Mucosa of descending colon (tissue), 3 donors: ENCODE results near the gene SIAH3. TPM values are rescaled to one million over a fixed set of nuclear protein-coding genes. Genes with fewer than 3 reads are reported as not detected.
"Not testable (repeated sequence)": the region's sequence is repeated elsewhere in the genome, so short reads cannot be mapped to it uniquely, and the experiment has no call there.

Experiments
- ATAC-seq: fragments of 200-7000 bp; cut with Tn5 transposase; one replicate; pipeline ENCODE4 v1.9.1; 2020; ENCODE audit warnings: mild to moderate bottlenecking, moderate library complexity
- DNase-seq, 3 donors: peaks; one replicate each; pipeline ENCODE4 v3.0.0-alpha.2; 2020
- H3K36me3 ChIP-seq: fragments of 200-600 bp; one replicate; pipeline ENCODE4 v1.8.0; 2021; ENCODE audit warnings: low read depth, mild to moderate bottlenecking
- H3K4me1 ChIP-seq: fragments of 200-600 bp; one replicate; pipeline ENCODE4 v1.8.0; 2021; ENCODE audit warnings: low read depth, mild to moderate bottlenecking
- H3K4me3 ChIP-seq: fragments of 200-600 bp; one replicate; pipeline ENCODE4 v1.8.0; 2021; ENCODE audit warnings: mild to moderate bottlenecking
- H3K9me3 ChIP-seq: fragments of 200-600 bp; one replicate; pipeline ENCODE4 v1.8.0; 2021; ENCODE audit warnings: mild to moderate bottlenecking
- CTCF ChIP-seq: fragments of 200-600 bp; IDR thresholded peaks from one replicate; pipeline ENCODE4 v1.8.0; 2022; ENCODE audit warnings: antibody characterized with exemption, mild to moderate bottlenecking
- intact Hi-C, 2 donors: fragments of 100-400 bp; cut with DNase I in 1 of 2; cut with micrococcal nuclease in 1 of 2; formaldehyde crosslinking; loops; one replicate each; pipeline versions ENCODE4 v1.11.0 to v1.11.1; 2022; cut with DNase I, micrococcal nuclease
- total RNA-seq, 3 donors: library from RNA; stranded (reverse); fragmentation: NEBNext Ultra II Directional in 2 of 3; extraction: Animal tissue kit (Norgen Biotek cat#: 25700) in 2 of 3; gene quantifications; one replicate each; pipeline versions ENCODE4 v1.2.1 to v1.2.4, GENCODE V29; 2021 to 2023
- donor health status: DM: no; HTN: no; CAD: no; lungs with moderate emphysema.
- donor health status: DM: no; HTN: no; CAD: no.
- donor health status: DM: no; HTN: yes; CAD: no.

SIAH3 gene
- total RNA-seq, 3 donors from 2014 or later, result 0.05 to 0.06 (median 0.06) TPM

DNA sequence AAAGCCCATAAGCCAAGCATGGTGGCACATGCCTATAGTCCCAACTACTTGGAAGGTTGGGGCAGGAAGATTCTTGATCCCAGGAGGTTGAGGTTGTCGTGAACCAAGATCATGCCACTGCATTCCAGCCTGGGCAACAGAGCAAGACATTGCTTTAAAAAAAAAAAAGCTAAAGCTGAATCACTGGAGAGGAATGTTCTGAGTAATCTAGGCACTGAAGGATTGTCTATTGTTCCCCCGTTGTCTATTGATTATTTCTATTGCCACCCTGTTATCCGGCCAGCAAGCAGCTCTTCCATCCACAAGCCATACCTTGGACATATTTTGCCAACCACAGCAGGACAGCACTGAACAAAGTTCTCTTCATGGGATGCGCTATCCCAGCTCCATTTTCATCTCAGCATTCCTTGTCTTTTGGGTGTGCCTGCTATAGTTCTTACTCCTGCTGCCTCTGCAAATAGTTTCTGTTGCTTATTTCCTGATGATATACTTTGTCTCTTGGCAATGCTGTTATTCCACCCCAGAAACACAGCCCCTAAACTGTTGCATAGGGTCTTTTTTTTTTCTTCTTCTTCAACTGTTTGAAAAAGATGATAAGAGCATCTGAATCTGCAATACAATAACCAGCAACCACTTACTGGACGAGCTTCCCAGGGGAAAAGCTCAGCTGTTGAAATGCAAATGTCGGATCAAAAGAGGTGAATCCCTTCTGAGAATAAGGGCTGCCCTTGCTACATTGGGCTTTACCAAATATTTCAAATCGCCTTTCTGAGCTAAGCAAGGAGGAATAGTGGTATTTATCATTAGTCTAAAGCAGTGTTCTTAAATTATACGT, 22.2 kb upstream of the SIAH3 start:
- H3K4me1 ChIP-seq, result no peaks in the 10 kb centered on the region
- no peaks in the 10 kb centered on the region for H3K9me3 ChIP-seq
- TF ChIP-seq CTCF, result no peak
- intact Hi-C loops, result no loop called here
- DNase-seq, result no peak
- H3K4me3 ChIP-seq, result no peak overlapping the region
- H3K36me3 ChIP-seq, result no peaks in the 10 kb centered on the region
- no peak for ATAC-seq

- TF ChIP-seq CTCF, result no peak
- Histone ChIP-seq H3K36me3 (no peaks in the 10 kb centered on the region), H3K9me3 (no peaks in the 10 kb centered on the region), H3K4me1 (no peaks in the 10 kb centered on the region), H3K4me3 (no peak overlapping the region)
- DNase-seq, result no peak
- ATAC-seq, result no peak
- intact Hi-C loops, result no loop called here
Observed at GRCh38 chr13:45872566-45872965, 21.0 kb upstream of the SIAH3 start.

- intact Hi-C loops, ATAC-seq, DNase-seq: not testable (repeated sequence)
Observed at GRCh38 chr13:45871201-45871600, 19.6 kb upstream of the SIAH3 start.

GRCh38 chr13:45870232-45870631, 18.7 kb upstream of the SIAH3 start:
- no peak for TF ChIP-seq CTCF
- H3K4me3 ChIP-seq, result no peak overlapping the region
- H3K9me3 ChIP-seq, result no peaks in the 10 kb centered on the region
- ATAC-seq (no peak), DNase-seq (no peak)
- no peaks in the 10 kb centered on the region for H3K36me3 ChIP-seq
- intact Hi-C loops, result no loop called here
- H3K4me1 ChIP-seq, result no peaks in the 10 kb centered on the region

More at GRCh38 chr13:45871201-45871600, 19.6 kb upstream of the SIAH3 start:
- H3K36me3 ChIP-seq, H3K9me3 ChIP-seq, H3K4me1 ChIP-seq, H3K4me3 ChIP-seq: not testable (repeated sequence)

DNA sequence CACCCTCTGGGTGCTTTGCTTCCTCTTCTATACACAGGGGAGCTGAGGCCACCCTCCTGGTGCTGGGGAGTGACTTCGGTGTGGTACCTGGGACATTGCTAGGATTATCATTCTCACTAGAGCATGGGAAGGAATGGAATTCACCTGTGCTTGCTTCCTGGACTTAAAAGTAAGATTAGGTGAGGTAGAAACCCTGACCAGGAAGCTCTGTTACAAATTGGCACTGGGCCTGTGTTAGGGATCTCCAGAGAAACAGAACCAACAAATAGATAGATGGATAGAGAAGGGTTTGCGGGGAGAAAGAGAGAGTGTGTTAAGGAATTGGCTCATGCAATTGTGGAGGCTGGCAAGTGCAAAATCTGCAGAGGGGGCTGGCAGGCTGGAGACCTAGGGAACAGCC, 13.9 kb upstream of the SIAH3 start:
- no peak for ATAC-seq
- Histone ChIP-seq H3K36me3 (no peaks in the 10 kb centered on the region), H3K9me3 (no peaks in the 10 kb centered on the region), H3K4me1 (no peaks in the 10 kb centered on the region), H3K4me3 (no peak overlapping the region)
- intact Hi-C loops, result no loop called here
- no peak for TF ChIP-seq CTCF
- no peak for DNase-seq

DNA sequence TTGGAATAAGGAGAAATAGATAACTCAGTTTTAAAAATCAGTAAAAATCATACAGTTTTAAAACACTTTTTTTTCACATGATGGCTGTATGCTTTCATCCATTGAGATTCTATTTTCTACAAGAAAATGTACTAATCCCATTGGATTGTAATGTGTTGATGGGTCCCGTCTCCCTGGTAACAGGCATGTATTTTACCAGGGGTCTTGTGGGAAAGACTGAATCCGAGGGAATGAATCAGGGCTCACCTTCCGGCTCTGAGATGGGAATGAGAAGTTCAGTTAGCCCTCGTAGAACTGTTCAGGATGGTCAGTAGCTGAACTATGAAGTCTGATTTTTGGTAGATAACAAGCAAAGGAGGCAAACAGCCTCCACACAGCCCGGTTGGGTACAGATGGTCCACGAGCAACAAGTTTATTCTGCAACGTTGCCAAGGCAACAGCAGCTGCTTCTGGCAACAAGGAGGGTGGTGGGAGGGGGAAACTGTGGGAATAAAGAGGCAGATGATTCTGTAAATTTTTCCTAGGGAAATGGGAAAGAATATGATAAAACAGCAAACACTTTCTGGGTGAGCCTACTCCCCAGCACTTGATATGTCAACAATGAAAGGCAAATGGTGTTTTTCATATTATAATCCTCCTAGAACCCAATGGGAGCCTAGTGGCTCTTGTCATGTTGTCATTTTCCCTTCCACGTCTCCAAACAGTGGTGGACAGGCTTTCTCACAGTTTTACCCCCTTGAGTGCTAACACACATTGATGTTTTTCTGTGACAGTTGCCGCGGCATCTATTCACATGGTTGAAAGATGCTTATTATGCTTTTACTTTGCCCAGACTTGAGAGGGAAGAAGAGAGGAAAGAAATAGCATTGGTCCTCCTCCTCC, 12.4 kb upstream of the SIAH3 start:
- Histone ChIP-seq H3K4me3 (no peak overlapping the region), H3K4me1 (no peaks in the 10 kb centered on the region), H3K36me3 (no peaks in the 10 kb centered on the region), H3K9me3 (no peaks in the 10 kb centered on the region)
- intact Hi-C loops, result no loop called here
- TF ChIP-seq CTCF, result no peak
- no peak for DNase-seq
- ATAC-seq, result no peak
